ENCODE results near the gene CREG2.
"Not testable (repeated sequence)": the region's sequence is repeated elsewhere in the genome, so short reads cannot be mapped to it uniquely, and the experiment has no call there.

CREG2 gene

DNA sequence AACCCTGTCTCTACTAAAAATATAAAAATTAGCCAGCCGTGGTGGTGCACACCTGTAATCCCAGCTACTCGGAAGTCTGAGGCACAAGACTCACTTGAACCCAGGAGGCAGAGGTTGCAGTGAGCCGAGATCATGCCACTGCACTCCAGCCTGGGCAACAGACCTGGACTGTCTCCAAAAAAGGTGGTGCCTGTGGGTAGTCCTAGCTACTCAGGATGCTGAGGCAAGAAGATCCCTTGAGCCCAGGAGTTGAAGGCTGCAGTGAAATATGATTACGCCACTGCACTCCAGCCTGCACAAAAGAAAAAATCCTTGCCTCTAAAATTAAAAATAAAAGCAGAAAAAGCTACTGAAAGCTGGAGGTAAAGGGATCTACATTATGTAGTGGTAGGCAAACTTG is 34.7 kb downstream of the CREG2 start:
- not testable (repeated sequence) for H3K4me3 ChIP-seq (ENCODE audit: low read length in 2 of 2); H2BK12ac ChIP-seq (ENCODE audit: low read length)
- no CpG with 5 or more reads among the region's 4 CpGs for WGBS, 2 donors (ENCODE audit: extremely low coverage in 2 of 2, insufficient read length in 2 of 2, insufficient replicate concordance in 1 of 2)

DNA sequence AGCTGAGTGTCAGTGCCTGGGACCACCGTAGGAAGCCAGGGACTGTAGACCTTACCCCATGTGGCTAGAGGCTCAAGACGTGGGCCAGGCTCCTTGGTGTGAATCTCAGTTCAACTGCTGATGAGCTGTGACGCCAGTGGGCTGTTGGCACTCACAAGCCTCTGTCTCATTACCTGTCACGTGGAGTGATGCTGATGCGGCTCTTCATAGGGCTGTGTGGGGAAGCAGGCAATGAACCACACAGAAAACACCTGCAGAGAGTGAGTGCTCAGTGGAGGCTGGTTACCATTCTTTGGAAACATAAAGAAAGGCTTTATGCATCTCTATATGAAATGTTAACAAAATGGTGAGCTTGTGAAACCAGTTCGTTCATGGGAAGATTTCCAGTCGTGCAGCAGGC is 36.1 kb downstream of the CREG2 start:
- no peak overlapping the region for H4K91ac ChIP-seq (ENCODE audit: low read depth, low read length, poor library complexity)
- H3K27ac ChIP-seq (replicated peaks; ENCODE audit: low read length) = no peak overlapping the region
- H3K18ac ChIP-seq (ENCODE audit: low read length) = peak overlapping the region; percentile 9
- H3K14ac ChIP-seq (ENCODE audit: low read length) = no peak overlapping the region
- no peak overlapping the region for H3K9ac ChIP-seq (ENCODE audit: low read depth, low read length, poor library complexity)
- no peaks in the 10 kb centered on the region for H3K27me3 ChIP-seq (ENCODE audit: control insufficient read depth in 3 of 3, insufficient read depth in 3 of 3, low read depth in 1 of 3, low read length in 3 of 3)
- H2BK15ac ChIP-seq (ENCODE audit: low read length) = no peak overlapping the region
- WGBS, 2 donors (ENCODE audit: extremely low coverage in 2 of 2, insufficient read length in 2 of 2, insufficient replicate concordance in 1 of 2) = no CpG with 5 or more reads among the region's 7 CpGs
- H2AK5ac ChIP-seq (ENCODE audit: low read depth, low read length) = no peak overlapping the region
- no peaks in the 10 kb centered on the region for H3K4me1 ChIP-seq (ENCODE audit: control insufficient read depth in 2 of 2, insufficient read depth in 1 of 2, low read depth in 1 of 2, low read length in 2 of 2)
- H4K8ac ChIP-seq (ENCODE audit: low read depth, low read length) = no peak overlapping the region
- no peaks in the 10 kb centered on the region for H3K36me3 ChIP-seq (replicated peaks in 1 of 2; ENCODE audit: control insufficient read depth in 2 of 2, insufficient read depth in 2 of 2, low read length in 2 of 2)
- H2BK5ac ChIP-seq (ENCODE audit: low read length) = no peak overlapping the region
- H3K4me2 ChIP-seq (ENCODE audit: insufficient read depth, low read length, poor library complexity, severe bottlenecking) = no peak overlapping the region
- no peaks in the 10 kb centered on the region for H3K79me1 ChIP-seq (ENCODE audit: low read depth, low read length)
- H2AFZ ChIP-seq (ENCODE audit: low read length) = no peak overlapping the region
- H3K4me3 ChIP-seq (ENCODE audit: low read length in 2 of 2) = no peak overlapping the region
- H3K23ac ChIP-seq (ENCODE audit: low read depth, low read length, poor library complexity) = no peak overlapping the region
- no peak overlapping the region for H2BK120ac ChIP-seq (ENCODE audit: low read depth, low read length)
- no peak overlapping the region for H3K4ac ChIP-seq (ENCODE audit: low read length)
- DNase-seq (ENCODE audit: low spot score) = no peak
- H2BK12ac ChIP-seq (ENCODE audit: low read length) = no peak overlapping the region
- H3K9me3 ChIP-seq (replicated peaks in 1 of 2; ENCODE audit: control insufficient read depth in 2 of 2, insufficient read depth in 1 of 2, low read depth in 1 of 2, low read length in 2 of 2) = no peaks in the 10 kb centered on the region

More for the DNA sequence above, 34.7 kb downstream of the CREG2 start:
- DNase-seq (ENCODE audit: low spot score); H3K23ac ChIP-seq (ENCODE audit: low read depth, low read length, poor library complexity); H3K9ac ChIP-seq (ENCODE audit: low read depth, low read length, poor library complexity); H2BK15ac ChIP-seq (ENCODE audit: low read length); H2BK5ac ChIP-seq (ENCODE audit: low read length); H4K91ac ChIP-seq (ENCODE audit: low read depth, low read length, poor library complexity); H2AK5ac ChIP-seq (ENCODE audit: low read depth, low read length); H2AFZ ChIP-seq (ENCODE audit: low read length); H3K27ac ChIP-seq (replicated peaks; ENCODE audit: low read length); H3K27me3 ChIP-seq (ENCODE audit: control insufficient read depth in 3 of 3, insufficient read depth in 3 of 3, low read depth in 1 of 3, low read length in 3 of 3); H3K36me3 ChIP-seq (replicated peaks in 1 of 2; ENCODE audit: control insufficient read depth in 2 of 2, insufficient read depth in 2 of 2, low read length in 2 of 2); H3K4ac ChIP-seq (ENCODE audit: low read length); H3K18ac ChIP-seq (ENCODE audit: low read length); H3K14ac ChIP-seq (ENCODE audit: low read length); H2BK120ac ChIP-seq (ENCODE audit: low read depth, low read length); H3K4me2 ChIP-seq (ENCODE audit: insufficient read depth, low read length, poor library complexity, severe bottlenecking); H3K9me3 ChIP-seq (replicated peaks in 1 of 2; ENCODE audit: control insufficient read depth in 2 of 2, insufficient read depth in 1 of 2, low read depth in 1 of 2, low read length in 2 of 2); H3K79me1 ChIP-seq (ENCODE audit: low read depth, low read length); H4K8ac ChIP-seq (ENCODE audit: low read depth, low read length); H3K4me1 ChIP-seq (ENCODE audit: control insufficient read depth in 2 of 2, insufficient read depth in 1 of 2, low read depth in 1 of 2, low read length in 2 of 2): not testable (repeated sequence)

DNA sequence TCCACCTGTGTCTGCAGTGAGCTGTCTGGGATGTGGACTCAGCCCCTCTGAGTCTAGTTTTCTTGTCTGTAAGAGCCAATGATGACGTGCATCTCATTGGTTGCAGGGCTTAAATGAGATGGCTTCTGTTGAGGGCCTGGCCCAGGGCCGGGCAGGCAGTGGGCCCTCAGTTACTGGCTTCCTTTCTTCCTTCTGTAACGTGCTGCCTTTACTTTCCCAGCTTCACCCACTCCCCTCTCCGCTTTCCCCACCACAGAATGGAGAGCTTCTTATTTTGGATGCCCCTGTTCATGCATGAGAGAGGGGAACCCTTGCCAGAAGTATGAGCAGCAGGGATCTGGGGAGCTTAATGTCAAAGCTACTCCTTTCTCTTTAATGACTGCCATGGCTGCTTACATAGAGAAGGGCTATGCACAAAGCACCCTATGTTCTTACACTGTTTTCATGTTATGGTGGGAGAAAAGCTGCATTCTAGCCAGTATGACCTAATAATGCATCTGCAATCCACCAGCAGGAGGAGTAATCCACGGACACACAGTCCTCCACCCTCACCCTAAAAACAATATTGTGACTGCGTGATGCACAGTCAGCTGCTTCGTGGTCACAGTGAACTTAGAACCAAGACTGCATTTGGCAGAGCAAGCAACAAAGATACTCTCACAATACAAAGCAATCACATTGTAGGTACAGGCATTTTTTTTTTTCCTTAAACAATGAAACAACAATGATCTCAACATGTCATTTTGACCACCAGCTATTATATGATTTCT is 37.2 kb downstream of the CREG2 start:
- Histone ChIP-seq H3K27me3 (ENCODE audit: control insufficient read depth in 3 of 3, insufficient read depth in 3 of 3, low read depth in 1 of 3, low read length in 3 of 3) (no peaks in the 10 kb centered on the region), H2AFZ (ENCODE audit: low read length) (no peak overlapping the region), H4K91ac (ENCODE audit: low read depth, low read length, poor library complexity) (no peak overlapping the region), H3K27ac (replicated peaks; ENCODE audit: low read length) (no peak overlapping the region), H2BK15ac (ENCODE audit: low read length) (no peak overlapping the region), H3K4me3 (ENCODE audit: low read length in 2 of 2) (no peak overlapping the region), H3K4me1 (ENCODE audit: control insufficient read depth in 2 of 2, insufficient read depth in 1 of 2, low read depth in 1 of 2, low read length in 2 of 2) (no peaks in the 10 kb centered on the region), H3K4ac (ENCODE audit: low read length) (no peak overlapping the region), H3K4me2 (ENCODE audit: insufficient read depth, low read length, poor library complexity, severe bottlenecking) (no peak overlapping the region), H3K23ac (ENCODE audit: low read depth, low read length, poor library complexity) (no peak overlapping the region), H3K36me3 (replicated peaks in 1 of 2; ENCODE audit: control insufficient read depth in 2 of 2, insufficient read depth in 2 of 2, low read length in 2 of 2) (no peaks in the 10 kb centered on the region), H3K9me3 (replicated peaks in 1 of 2; ENCODE audit: control insufficient read depth in 2 of 2, insufficient read depth in 1 of 2, low read depth in 1 of 2, low read length in 2 of 2) (no peaks in the 10 kb centered on the region), H3K79me1 (ENCODE audit: low read depth, low read length) (no peaks in the 10 kb centered on the region), H2BK120ac (ENCODE audit: low read depth, low read length) (no peak overlapping the region), H2AK5ac (ENCODE audit: low read depth, low read length) (no peak overlapping the region), H2BK12ac (ENCODE audit: low read length) (no peak overlapping the region), H3K18ac (ENCODE audit: low read length) (peak overlapping the region; percentile 8), H2BK5ac (ENCODE audit: low read length) (no peak overlapping the region), H3K14ac (ENCODE audit: low read length) (no peak overlapping the region), H4K8ac (ENCODE audit: low read depth, low read length) (no peak overlapping the region), H3K9ac (ENCODE audit: low read depth, low read length, poor library complexity) (no peak overlapping the region)
- no peak for DNase-seq (ENCODE audit: low spot score)
- no CpG with 5 or more reads among the region's 7 CpGs for WGBS, 2 donors (ENCODE audit: extremely low coverage in 2 of 2, insufficient read length in 2 of 2, insufficient replicate concordance in 1 of 2)

DNA sequence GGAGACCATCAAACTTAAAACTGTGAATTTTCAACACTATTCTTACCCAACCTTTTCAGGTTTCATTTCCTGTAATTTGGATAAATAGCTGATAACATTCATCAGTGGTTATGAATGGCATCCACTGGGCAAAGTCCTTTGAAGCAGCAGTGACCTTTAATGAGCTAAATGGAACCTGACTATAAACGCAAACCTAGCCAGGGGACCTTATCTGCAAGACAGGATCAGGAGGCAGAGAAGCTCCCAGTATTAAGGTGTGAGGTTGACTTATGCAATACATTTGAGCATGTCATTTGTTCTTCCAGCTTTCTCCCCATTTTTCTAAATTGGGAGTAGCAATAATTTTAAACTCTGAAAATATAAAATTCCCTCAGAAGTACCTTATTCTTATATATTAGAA is 38.4 kb downstream of the CREG2 start:
- H4K8ac ChIP-seq (ENCODE audit: low read depth, low read length) = no peak overlapping the region
- no peak overlapping the region for H3K9ac ChIP-seq (ENCODE audit: low read depth, low read length, poor library complexity)
- H4K91ac ChIP-seq (ENCODE audit: low read depth, low read length, poor library complexity) = no peak overlapping the region
- no peak overlapping the region for H2BK5ac ChIP-seq (ENCODE audit: low read length)
- H3K27ac ChIP-seq (replicated peaks; ENCODE audit: low read length) = no peak overlapping the region
- H3K4me2 ChIP-seq (ENCODE audit: insufficient read depth, low read length, poor library complexity, severe bottlenecking) = no peak overlapping the region
- no peak overlapping the region for H3K4ac ChIP-seq (ENCODE audit: low read length)
- no peaks in the 10 kb centered on the region for H3K9me3 ChIP-seq (replicated peaks in 1 of 2; ENCODE audit: control insufficient read depth in 2 of 2, insufficient read depth in 1 of 2, low read depth in 1 of 2, low read length in 2 of 2)
- no peak overlapping the region for H2BK120ac ChIP-seq (ENCODE audit: low read depth, low read length)
- DNase-seq (ENCODE audit: low spot score) = no peak
- H2AK5ac ChIP-seq (ENCODE audit: low read depth, low read length) = no peak overlapping the region
- WGBS, 2 donors (ENCODE audit: extremely low coverage in 2 of 2, insufficient read length in 2 of 2, insufficient replicate concordance in 1 of 2) = no CpG with 5 or more reads among the region's 1 CpG
- no peak overlapping the region for H2AFZ ChIP-seq (ENCODE audit: low read length)
- no peak overlapping the region for H3K18ac ChIP-seq (ENCODE audit: low read length)
- H2BK15ac ChIP-seq (ENCODE audit: low read length) = no peak overlapping the region
- H3K79me1 ChIP-seq (ENCODE audit: low read depth, low read length) = no peaks in the 10 kb centered on the region
- no peak overlapping the region for H2BK12ac ChIP-seq (ENCODE audit: low read length)
- no peaks in the 10 kb centered on the region for H3K4me1 ChIP-seq (ENCODE audit: control insufficient read depth in 2 of 2, insufficient read depth in 1 of 2, low read depth in 1 of 2, low read length in 2 of 2)
- no peak overlapping the region for H3K23ac ChIP-seq (ENCODE audit: low read depth, low read length, poor library complexity)
- no peaks in the 10 kb centered on the region for H3K36me3 ChIP-seq (replicated peaks in 1 of 2; ENCODE audit: control insufficient read depth in 2 of 2, insufficient read depth in 2 of 2, low read length in 2 of 2)
- H3K27me3 ChIP-seq (ENCODE audit: control insufficient read depth in 3 of 3, insufficient read depth in 3 of 3, low read depth in 1 of 3, low read length in 3 of 3) = peaks cover 0 to 2% (median 0%) of the 10 kb centered on the region in 3 experiments
- no peak overlapping the region for H3K14ac ChIP-seq (ENCODE audit: low read length)
- H3K4me3 ChIP-seq (ENCODE audit: low read length in 2 of 2) = no peak overlapping the region
